CD4-positive, CD25-positive, alpha-beta regulatory T cell (primary cell): ENCODE results near the gene MESD. TPM values are rescaled to one million over a fixed set of nuclear protein-coding genes. Genes with fewer than 3 reads are reported as not detected.
"Not testable (repeated sequence)": the region's sequence is repeated elsewhere in the genome, so short reads cannot be mapped to it uniquely, and the experiment has no call there.

Experiments used
- ATAC-seq, 2 donors: fragments of 150-1000 bp; cut with Tn5 transposase; one replicate each; pipeline ENCODE4 v1.10.0; 2021; ENCODE audit warnings: low read depth in 2 of 2, moderate number of reproducible peaks in 2 of 2, moderate library complexity in 1 of 2
- DNase-seq, 3 donors: peaks; one replicate each; pipeline versions ENCODE4 v3.0.0 to v3.0.0-alpha.2; 2012 to 2022; ENCODE audit warnings: mixed read lengths in 1 of 3
- H3K27ac ChIP-seq: one replicate; pipeline ENCODE4 v1.7.0; 2013; ENCODE audit warnings: mild to moderate bottlenecking, low read length; ENCODE audit not compliant: insufficient read depth, poor library complexity, severe bottlenecking
- H3K27me3 ChIP-seq: one replicate; pipeline ENCODE4 v1.7.0; 2013; ENCODE audit warnings: low read length; ENCODE audit not compliant: control insufficient read depth, insufficient read depth
- H3K36me3 ChIP-seq: one replicate; pipeline ENCODE4 v1.7.0; 2013; ENCODE audit warnings: mild to moderate bottlenecking, low read length, moderate library complexity; ENCODE audit not compliant: control insufficient read depth, insufficient read depth
- H3K4me1 ChIP-seq: 2 replicates; pipeline ENCODE4 v1.7.0; 2013; ENCODE audit warnings: mild to moderate bottlenecking, low read length; ENCODE audit not compliant: insufficient read depth, control insufficient read depth, poor library complexity, severe bottlenecking
- H3K4me3 ChIP-seq: one replicate; pipeline ENCODE4 v1.7.0; 2013; ENCODE audit warnings: low read depth, mild to moderate bottlenecking, low read length, moderate library complexity
- H3K9me3 ChIP-seq, 2 experiments: 1 replicate in 1 of 2; 2 replicates in 1 of 2; pipeline ENCODE4 v1.7.0; 2013; ENCODE audit warnings: low read length in 2 of 2, mild to moderate bottlenecking in 1 of 2, moderate library complexity in 1 of 2; ENCODE audit not compliant: control insufficient read depth in 2 of 2
- H3K27ac Mint-ChIP-seq, 3 donors: one replicate each; pipeline ENCODE4 v1.8.0; 2020 to 2022; ENCODE audit warnings: mild to moderate bottlenecking in 3 of 3, mixed read lengths in 3 of 3, moderate library complexity in 2 of 3
- H3K27me3 Mint-ChIP-seq: one replicate; pipeline ENCODE4 v1.8.0; 2022; ENCODE audit warnings: mild to moderate bottlenecking, mixed read lengths
- H3K36me3 Mint-ChIP-seq: one replicate; pipeline ENCODE4 v1.8.0; 2020; ENCODE audit warnings: mixed read lengths
- H3K4me1 Mint-ChIP-seq, 4 donors: one replicate each; pipeline ENCODE4 v1.8.0; 2020 to 2022; ENCODE audit warnings: mixed read lengths in 4 of 4, mild to moderate bottlenecking in 1 of 4
- H3K4me3 Mint-ChIP-seq, 4 donors: one replicate each; pipeline ENCODE4 v1.8.0; 2020 to 2022; ENCODE audit warnings: mild to moderate bottlenecking in 4 of 4, mixed read lengths in 4 of 4, moderate library complexity in 3 of 4
- H3K9me3 Mint-ChIP-seq, 7 donors: one replicate each; pipeline ENCODE4 v1.8.0; 2020 to 2022; ENCODE audit warnings: mixed read lengths in 7 of 7, mild to moderate bottlenecking in 3 of 7, moderate library complexity in 2 of 7
- polyA plus RNA-seq, 4 donors: library from polyadenylated mRNA; unstranded; fragments of 300-500 nt; fragmentation: Illumina TruSeq; gene quantifications; one replicate each; pipeline ENCODE4 v1.2.3, GENCODE V29; 2021
- total RNA-seq: library from RNA; stranded (reverse); gene quantifications from one replicate; pipeline ENCODE4 v1.2.3, GENCODE V29; 2022

MESD gene
- total and polyA plus RNA-seq, 5 donors from 2014 or later = 18.4 to 34.1 (median 29.7) TPM

- DNase-seq = no peak
- H3K4me1 ChIP-seq = no peaks in the 10 kb centered on the region
- H3K4me3 ChIP-seq = no peak overlapping the region
- H3K36me3 ChIP-seq = peaks cover 10% of the 10 kb centered on the region
- H3K27me3 Mint-ChIP-seq = no peaks in the 10 kb centered on the region
- H3K27me3 ChIP-seq = no peaks in the 10 kb centered on the region
- peak overlapping the region in 1 of 3 donors; percentile 71 for H3K27ac Mint-ChIP-seq
- no peaks in the 10 kb centered on the region for H3K9me3 ChIP-seq
- H3K9me3 Mint-ChIP-seq = peaks cover 0 to 1% (median 0%) of the 10 kb centered on the region in 7 donors
- no peak for ATAC-seq
- no peak overlapping the region for H3K27ac ChIP-seq
- no peak overlapping the region for H3K4me3 Mint-ChIP-seq
- H3K4me1 Mint-ChIP-seq = peaks cover 11 to 24% (median 17%) of the 10 kb centered on the region in 4 donors
- peaks cover 58% of the 10 kb centered on the region for H3K36me3 Mint-ChIP-seq
Measured at GRCh38 chr15:80957976-80958375, 31.6 kb downstream of the MESD start.

DNA sequence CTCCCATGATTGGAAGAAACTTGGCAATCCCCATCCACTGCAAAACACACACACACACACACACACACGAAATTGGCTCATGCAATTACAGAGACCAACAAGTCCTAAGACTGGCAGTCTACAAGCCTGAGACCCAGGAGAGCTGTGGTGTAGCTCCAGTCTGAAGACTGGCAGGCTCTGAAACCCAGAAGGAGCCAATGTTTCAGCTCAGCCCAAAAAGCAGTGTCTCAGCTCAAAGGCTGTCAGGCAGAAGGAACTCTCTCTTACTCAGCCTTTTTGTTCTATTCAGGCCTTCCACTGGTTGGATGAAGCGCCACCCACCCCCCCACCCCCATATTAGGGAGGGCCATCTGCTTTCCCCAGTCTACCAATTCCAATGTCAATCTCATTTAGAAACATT is 32.1 kb downstream of the MESD start:
- H3K27ac Mint-ChIP-seq = peak overlapping the region in 1 of 3 donors; percentile 71
- H3K9me3 ChIP-seq = no peaks in the 10 kb centered on the region
- H3K9me3 Mint-ChIP-seq = no peaks in the 10 kb centered on the region
- H3K27ac ChIP-seq = no peak overlapping the region
- H3K4me1 ChIP-seq = no peaks in the 10 kb centered on the region
- H3K4me3 Mint-ChIP-seq = no peak overlapping the region
- H3K4me1 Mint-ChIP-seq = peaks cover 9 to 19% (median 16%) of the 10 kb centered on the region in 4 donors
- H3K36me3 Mint-ChIP-seq = peaks cover 58% of the 10 kb centered on the region
- H3K36me3 ChIP-seq = peaks cover 10% of the 10 kb centered on the region
- H3K27me3 Mint-ChIP-seq = no peaks in the 10 kb centered on the region
- H3K27me3 ChIP-seq = no peaks in the 10 kb centered on the region
- ATAC-seq (no peak), DNase-seq (no peak)
- no peak overlapping the region for H3K4me3 ChIP-seq

DNA sequence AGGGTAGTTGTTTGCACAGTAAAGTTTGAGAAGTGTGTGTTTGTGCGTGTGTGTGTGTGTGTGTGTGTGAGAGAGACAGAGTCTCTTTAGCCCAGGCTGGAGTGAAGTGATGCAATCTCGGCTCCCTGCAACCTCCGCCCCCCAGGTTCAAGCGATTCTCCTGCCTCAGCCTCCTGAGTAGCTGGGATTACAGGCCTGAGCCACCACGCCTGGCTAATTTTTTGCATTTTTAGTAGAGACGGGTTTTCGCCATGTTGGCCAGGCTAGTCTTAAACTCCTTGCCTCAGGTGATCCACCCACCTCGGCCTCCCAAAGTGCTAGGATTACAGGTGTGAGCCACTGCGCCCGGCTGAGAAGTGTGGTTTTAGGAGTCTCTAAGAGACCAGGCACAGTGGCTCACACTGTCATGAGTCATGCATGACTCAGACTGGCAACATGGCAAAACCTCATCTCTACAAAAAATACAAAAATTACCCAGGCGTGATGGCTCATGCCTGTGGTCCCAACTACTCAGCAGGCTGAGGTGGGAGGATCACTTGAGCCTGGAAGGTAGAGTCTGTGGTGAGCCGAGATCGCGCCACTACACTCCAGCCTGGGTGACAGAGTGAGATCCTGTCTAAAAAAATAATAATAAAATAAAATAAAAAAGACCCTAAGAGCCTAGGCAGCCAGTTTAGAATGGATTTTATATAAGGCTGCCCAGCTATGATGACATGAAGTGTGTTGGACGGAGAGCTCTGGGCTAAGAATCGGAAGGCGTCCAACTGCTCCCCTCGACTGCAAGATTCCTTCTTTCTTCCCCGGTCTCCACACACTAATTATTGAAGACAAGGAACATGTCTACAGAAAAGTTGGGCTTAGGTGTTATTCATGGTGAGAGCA is 33.8 kb downstream of the MESD start:
- DNase-seq (peak in 1 of 3 donors; percentile 34), ATAC-seq (peak; percentile 75 to 82)
- H3K27ac ChIP-seq, H3K27me3 ChIP-seq, H3K4me1 ChIP-seq, H3K27me3 Mint-ChIP-seq, H3K4me3 ChIP-seq, H3K4me3 Mint-ChIP-seq, H3K9me3 ChIP-seq, H3K9me3 Mint-ChIP-seq: not testable (repeated sequence)
- H3K27ac Mint-ChIP-seq = peak overlapping the region in 1 of 3 donors; percentile 26
- H3K4me1 Mint-ChIP-seq = peaks cover 0 to 12% (median 9%) of the 10 kb centered on the region in 4 donors
- peaks cover 22% of the 10 kb centered on the region for H3K36me3 ChIP-seq
- peaks cover 54% of the 10 kb centered on the region for H3K36me3 Mint-ChIP-seq

DNA sequence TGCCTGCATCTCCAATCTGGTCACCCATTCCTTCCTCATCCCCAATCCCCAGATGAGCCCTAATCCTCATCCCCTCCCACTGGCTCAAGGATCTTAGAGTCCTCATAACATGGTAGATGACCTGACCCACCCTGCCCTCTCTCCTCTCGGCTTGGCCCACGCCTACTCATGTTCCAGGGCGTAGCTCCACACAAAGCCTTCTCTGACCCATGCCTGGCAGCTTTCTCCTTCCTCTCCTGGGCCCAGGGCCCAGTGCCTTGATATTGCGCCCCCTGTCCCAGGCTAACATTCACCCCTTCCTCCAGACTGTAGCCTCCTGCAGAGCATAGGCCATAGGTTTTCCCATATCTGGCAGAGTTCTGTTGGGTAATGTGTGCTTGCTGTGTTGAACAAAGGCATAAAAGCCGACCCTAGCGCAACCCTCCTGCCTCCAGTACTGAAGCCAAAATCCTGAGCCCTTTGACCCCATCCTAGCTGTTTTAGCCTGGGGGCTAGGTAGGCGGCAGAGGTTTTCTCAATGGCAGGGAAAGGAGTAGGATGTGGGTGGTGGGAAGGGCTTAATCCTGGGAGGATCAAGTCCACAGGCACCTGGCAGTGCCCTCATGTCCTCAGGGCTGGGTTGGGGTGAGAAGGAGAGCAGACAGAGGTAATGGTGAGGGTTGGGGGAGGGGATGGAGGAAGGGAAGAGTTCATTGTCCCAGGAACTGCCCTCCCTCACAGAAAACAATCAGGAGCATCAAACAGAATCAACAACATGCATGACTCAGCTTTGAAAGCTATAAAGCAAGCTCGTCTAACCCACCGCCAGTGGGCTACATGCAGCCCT is 35.5 kb downstream of the MESD start:
- Mint-ChIP-seq H3K4me3 (no peak overlapping the region), H3K9me3 (no peaks in the 10 kb centered on the region), H3K27me3 (no peaks in the 10 kb centered on the region), H3K4me1 (peaks cover 0 to 10% (median 6%) of the 10 kb centered on the region in 4 donors), H3K27ac (no peak overlapping the region), H3K36me3 (peaks cover 53% of the 10 kb centered on the region)
- no peak overlapping the region for H3K4me3 ChIP-seq
- peaks cover 28% of the 10 kb centered on the region for H3K36me3 ChIP-seq
- H3K4me1 ChIP-seq = no peaks in the 10 kb centered on the region
- no peaks in the 10 kb centered on the region for H3K27me3 ChIP-seq
- H3K9me3 ChIP-seq = no peaks in the 10 kb centered on the region
- H3K27ac ChIP-seq = no peak overlapping the region
- DNase-seq (no peak), ATAC-seq (no peak)

GRCh38 chr15:80953001-80953952 is 36.3 kb downstream of the MESD start:
- Mint-ChIP-seq H3K36me3 (peaks cover 50% of the 10 kb centered on the region), H3K4me1 (peaks cover 0 to 10% (median 6%) of the 10 kb centered on the region in 4 donors), H3K27me3 (no peaks in the 10 kb centered on the region), H3K9me3 (no peaks in the 10 kb centered on the region), H3K27ac (peak overlapping the region in 1 of 3 donors; percentile 42), H3K4me3 (no peak overlapping the region)
- no peaks in the 10 kb centered on the region for H3K27me3 ChIP-seq
- no peaks in the 10 kb centered on the region for H3K9me3 ChIP-seq
- no peak overlapping the region for H3K27ac ChIP-seq
- DNase-seq (no peak), ATAC-seq (no peak)
- H3K4me1 ChIP-seq = no peaks in the 10 kb centered on the region
- H3K4me3 ChIP-seq = no peak overlapping the region
- H3K36me3 ChIP-seq = peaks cover 35% of the 10 kb centered on the region

GRCh38 chr15:80951941-80952340 is 37.7 kb downstream of the MESD start:
- H3K36me3 Mint-ChIP-seq = peaks cover 50% of the 10 kb centered on the region
- peaks cover 48% of the 10 kb centered on the region for H3K36me3 ChIP-seq
- no peak for DNase-seq

More at GRCh38 chr15:80951941-80952340, 37.7 kb downstream of the MESD start:
- H3K4me3 Mint-ChIP-seq = no peak overlapping the region
- H3K4me1 ChIP-seq = no peaks in the 10 kb centered on the region
- peaks cover 0 to 10% (median 4%) of the 10 kb centered on the region in 4 donors for H3K4me1 Mint-ChIP-seq
- no peaks in the 10 kb centered on the region for H3K9me3 ChIP-seq
- no peaks in the 10 kb centered on the region for H3K9me3 Mint-ChIP-seq
- no peak overlapping the region for H3K4me3 ChIP-seq
- ATAC-seq = no peak
- H3K27ac ChIP-seq = no peak overlapping the region
- no peaks in the 10 kb centered on the region for H3K27me3 Mint-ChIP-seq
- H3K27me3 ChIP-seq = no peaks in the 10 kb centered on the region
- H3K27ac Mint-ChIP-seq = peak overlapping the region in 1 of 3 donors; percentile 76
